HG02763 (cell line): ENCODE results near the gene ERC2.

Source experiments
- ATAC-seq: cut with Tn5 transposase; IDR thresholded peaks from one replicate; pipeline ENCODE4 v1.9.1; 2021; ENCODE audit warnings: mild to moderate bottlenecking, moderate library complexity; ENCODE audit not compliant: unreplicated experiment

The ERC2 gene

GRCh38 chr3:56369914-56370313 is 98.4 kb downstream of the ERC2 start:
- no peak for ATAC-seq

- ATAC-seq = no peak
Observed at GRCh38 chr3:56368846-56369245, 99.4 kb downstream of the ERC2 start.

DNA sequence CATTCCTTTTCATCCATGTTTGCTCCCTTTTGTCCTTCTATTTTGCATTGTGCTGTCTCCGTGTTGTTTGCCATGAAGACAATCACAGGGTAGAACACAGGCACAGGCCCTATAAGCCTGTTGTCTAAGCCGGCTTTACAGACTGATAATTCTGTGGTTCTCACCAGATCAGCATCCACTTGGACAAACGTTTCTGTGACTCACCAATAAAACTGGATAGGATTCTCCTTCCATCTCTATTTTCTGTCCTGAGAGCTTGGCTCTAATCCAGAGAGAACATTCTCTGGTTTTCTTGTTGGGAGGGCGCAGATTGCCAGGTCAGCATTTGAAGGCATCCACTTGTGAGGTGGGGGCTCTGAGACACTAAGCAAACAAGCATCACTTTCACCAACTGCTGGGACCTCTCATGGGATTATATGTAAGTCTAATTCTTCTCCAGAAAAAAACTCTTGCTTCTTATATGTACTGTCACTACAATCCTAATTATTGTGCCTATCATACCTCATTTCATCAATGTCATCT is 101.6 kb downstream of the ERC2 start:
- ATAC-seq = no peak

DNA sequence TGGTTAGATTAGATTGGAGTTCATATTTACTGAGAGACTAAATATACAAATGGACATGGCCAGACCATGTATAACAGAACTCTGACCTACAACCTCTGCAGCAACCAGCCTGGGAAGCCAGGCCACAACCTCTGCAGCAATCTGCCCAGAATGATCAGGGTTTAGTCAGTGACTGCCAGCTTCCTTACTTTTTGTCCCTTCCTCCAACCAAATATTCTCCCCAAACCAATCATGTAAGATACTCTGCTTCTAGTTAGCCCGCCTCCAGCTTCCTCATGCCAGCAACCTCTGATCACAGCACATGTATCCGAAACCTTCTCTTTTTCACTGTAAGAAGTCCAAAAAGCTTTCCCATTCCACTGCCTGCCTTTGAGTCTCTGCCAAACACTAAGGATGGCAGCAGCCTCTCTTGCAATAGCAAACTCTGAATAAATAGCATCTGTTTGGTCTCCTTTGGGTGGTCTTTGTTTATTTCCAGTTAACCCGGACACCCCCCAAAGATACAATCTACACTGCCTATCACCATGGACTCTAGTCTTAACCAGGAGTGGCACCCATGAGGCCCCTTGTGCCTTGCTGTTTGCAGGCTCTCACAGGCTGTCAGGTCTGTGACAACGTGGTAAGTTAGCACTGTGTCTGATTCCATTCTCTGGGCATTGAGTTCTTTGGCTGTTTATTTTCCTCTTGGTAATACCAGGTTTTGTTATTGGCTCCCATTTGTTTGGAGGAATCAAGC is 102.2 kb downstream of the ERC2 start:
- no peak for ATAC-seq

DNA sequence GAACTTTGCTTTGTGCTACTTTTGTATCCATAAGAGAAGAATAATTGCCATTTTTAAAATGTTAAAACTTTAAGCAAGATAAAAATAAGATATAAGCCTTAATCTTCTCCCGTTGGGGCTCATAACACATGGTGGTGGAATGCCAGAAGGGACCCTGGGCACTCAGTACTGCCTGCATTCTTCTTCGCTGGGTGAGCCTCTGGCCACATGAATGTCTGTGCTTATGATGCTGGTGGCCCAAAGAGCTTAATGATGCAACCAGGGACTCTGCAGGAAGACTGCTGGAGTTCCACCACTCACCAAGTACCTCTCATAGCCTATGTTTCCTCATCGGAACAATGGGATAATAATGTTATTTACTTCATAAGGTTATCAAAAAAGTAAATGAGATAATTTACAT is 103.6 kb downstream of the ERC2 start:
- ATAC-seq = no peak

- ATAC-seq = no peak
Observed at GRCh38 chr3:56363720-56364119, 104.5 kb downstream of the ERC2 start.

GRCh38 chr3:56361731-56362130 is 106.5 kb downstream of the ERC2 start:
- no peak for ATAC-seq

DNA sequence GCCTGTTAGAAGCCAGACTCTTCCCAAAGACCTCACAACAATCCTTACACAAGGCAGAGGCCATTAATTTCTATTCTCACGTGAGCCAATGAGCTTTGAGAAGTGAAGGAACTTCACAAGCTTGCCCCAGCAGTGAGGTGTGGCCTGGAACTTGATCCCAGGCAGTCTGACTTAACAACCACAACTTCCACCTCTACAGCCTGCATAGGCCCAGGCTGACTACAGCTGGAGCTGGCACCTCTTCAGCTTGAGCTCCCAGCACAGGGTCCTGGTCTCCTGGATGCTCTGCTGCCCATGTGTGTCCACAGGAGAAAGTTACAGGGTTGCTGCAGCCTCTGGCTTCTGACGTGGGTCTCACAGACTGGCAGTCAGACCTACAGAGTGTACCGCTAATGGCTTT is 111.0 kb downstream of the ERC2 start:
- ATAC-seq = no peak

GRCh38 chr3:56356808-56357207 is 111.5 kb downstream of the ERC2 start:
- no peak for ATAC-seq

- ATAC-seq = no peak
Observed at GRCh38 chr3:56355570-56356185, 112.6 kb downstream of the ERC2 start.

DNA sequence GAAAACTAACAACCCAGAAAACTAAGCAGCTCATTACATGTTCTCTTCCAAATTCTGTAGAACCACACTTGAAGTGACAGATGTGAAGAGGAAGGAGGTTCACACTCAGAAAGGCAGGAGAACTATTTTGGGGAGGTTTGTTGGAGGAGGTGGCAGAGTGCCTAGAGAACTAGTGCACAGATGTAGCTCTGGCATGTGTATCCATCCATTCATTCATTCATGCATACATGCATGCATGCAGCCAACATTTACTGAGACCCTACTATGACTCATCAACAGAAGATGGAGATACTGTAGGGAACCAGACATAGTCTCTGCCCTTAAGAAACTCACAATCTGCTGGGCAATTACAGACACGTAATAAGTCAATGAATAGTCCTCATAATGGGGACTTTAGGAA is 116.7 kb downstream of the ERC2 start:
- ATAC-seq = no peak

DNA sequence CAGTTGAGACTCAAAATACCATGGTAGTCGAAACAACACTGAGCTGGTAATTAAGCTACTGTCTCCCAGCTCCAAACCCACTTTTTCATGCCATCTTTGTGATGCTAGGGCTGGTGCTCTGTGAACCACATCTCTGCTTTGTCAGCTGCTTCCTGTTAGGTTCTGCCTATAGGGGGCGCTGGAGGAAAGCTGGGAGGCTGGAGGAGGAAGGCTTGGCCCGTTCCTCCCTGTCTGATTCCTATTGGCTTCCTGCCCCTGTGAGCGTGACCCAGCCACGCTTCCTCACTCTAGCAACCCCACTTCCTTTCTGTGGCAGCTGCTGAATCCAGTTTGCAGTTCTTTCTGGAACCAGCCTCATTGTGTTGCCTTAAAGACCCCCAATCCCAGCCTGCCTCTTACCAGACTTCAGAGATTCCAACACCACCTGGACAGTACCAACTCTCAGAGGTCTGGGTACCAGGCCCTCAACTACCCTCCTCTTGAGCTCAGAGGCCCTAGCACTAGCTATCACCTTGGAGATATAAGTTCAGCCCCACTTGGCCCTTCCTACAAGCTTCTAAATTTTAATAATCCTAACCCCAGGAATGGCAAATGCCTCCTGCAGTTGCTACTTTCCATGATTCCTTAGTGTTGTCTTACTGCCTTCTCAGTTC is 120.9 kb downstream of the ERC2 start:
- ATAC-seq = no peak

GRCh38 chr3:56342475-56342874 is 125.8 kb downstream of the ERC2 start:
- ATAC-seq = no peak

GRCh38 chr3:56339671-56340070 is 128.6 kb downstream of the ERC2 start:
- no peak for ATAC-seq

DNA sequence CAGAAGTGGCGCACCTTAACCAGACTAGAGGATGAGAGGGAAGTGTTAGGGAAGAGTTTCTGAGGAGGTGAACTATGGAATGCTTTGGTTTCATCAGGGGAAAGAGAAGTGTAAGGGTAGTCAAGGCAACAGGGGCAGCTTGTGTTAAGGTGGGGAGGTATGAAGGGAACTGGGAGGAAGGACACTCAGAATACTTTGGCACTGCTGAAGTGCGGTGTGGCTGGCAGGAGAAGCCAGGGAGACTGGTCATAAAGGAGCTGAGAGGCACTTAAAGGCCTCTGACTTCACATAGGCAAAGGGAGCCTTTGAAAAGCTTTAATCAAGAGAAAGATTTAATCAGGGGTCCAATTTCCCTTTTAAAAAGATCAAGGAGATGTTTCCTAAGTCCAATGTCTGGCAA is 129.0 kb downstream of the ERC2 start:
- no peak for ATAC-seq

- no peak for ATAC-seq
Observed at GRCh38 chr3:56336023-56336422, 132.2 kb downstream of the ERC2 start.

- no peak for ATAC-seq
Observed at GRCh38 chr3:56324473-56324872, 143.8 kb downstream of the ERC2 start.

DNA sequence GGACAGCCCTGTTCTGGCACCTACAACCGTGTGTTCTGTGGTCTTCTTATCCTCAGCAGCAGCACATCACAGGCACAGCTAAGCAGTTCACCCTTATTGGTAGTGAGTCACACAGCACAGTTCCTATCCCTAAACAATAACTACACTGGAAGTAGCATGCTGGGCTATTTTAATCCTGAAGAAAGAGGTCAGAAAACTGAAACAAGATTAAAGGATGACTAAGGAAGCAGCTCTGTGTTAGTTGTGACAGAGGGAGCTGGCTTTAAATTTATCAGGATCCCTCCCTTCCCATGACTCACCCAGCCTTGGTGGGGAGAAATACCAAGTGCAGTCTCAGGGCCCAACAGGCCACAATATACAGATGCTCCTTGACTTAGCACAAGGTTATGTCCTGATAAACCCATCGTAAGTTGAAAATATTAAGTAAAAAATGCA is 144.3 kb downstream of the ERC2 start:
- ATAC-seq = no peak

GRCh38 chr3:56322862-56323261 is 145.4 kb downstream of the ERC2 start:
- no peak for ATAC-seq

DNA sequence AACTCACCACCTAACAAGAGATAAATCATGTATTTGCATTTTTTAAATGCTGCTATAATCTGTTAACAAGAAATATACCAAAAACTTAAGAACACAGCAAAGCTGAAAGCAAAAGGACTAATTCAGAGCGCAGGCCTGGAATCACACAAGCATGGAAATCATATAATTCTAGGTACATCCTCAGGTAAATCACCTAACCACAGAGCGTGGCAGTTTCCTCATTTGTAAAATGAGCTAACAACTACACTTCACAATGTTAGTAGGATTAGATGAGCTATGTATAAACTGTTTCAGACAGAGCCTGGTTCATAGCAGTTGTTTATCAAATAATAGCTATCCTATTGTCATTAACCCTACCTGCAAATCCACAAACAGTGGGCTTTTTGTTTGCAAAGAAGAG is 146.4 kb downstream of the ERC2 start:
- no peak for ATAC-seq

- no peak for ATAC-seq
Observed at GRCh38 chr3:56321383-56321782, 146.9 kb downstream of the ERC2 start.

DNA sequence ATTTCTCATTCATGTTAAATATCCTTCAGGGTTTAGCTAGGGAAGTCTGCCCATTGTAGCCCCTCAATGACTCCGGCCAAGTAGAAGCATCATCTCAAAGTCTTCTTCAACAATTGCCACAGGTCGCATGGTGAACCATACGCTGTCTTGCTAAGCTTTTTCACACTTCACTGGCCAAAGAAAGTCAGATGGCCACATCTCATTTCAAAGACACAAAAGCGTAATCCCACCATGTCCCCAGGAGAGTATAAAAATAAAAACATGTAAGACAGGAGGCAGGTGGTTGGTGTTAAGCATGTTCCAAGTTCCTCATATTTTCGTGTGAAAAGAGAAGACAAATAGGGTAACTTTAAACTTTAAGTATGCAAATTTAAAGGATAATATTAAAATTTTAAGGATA is 147.4 kb downstream of the ERC2 start:
- no peak for ATAC-seq
